COR-L47 (cell line): Measurements from ENCODE around the gene DEGS2.
A peak's percentile ranks its signal among the peaks of the same experiment; 100 is the strongest.

Experiments
- DNase-seq: peaks from one replicate; lab custom pipeline; 2025; lab: John Stamatoyannopoulos, UW

The DEGS2 gene

DNA sequence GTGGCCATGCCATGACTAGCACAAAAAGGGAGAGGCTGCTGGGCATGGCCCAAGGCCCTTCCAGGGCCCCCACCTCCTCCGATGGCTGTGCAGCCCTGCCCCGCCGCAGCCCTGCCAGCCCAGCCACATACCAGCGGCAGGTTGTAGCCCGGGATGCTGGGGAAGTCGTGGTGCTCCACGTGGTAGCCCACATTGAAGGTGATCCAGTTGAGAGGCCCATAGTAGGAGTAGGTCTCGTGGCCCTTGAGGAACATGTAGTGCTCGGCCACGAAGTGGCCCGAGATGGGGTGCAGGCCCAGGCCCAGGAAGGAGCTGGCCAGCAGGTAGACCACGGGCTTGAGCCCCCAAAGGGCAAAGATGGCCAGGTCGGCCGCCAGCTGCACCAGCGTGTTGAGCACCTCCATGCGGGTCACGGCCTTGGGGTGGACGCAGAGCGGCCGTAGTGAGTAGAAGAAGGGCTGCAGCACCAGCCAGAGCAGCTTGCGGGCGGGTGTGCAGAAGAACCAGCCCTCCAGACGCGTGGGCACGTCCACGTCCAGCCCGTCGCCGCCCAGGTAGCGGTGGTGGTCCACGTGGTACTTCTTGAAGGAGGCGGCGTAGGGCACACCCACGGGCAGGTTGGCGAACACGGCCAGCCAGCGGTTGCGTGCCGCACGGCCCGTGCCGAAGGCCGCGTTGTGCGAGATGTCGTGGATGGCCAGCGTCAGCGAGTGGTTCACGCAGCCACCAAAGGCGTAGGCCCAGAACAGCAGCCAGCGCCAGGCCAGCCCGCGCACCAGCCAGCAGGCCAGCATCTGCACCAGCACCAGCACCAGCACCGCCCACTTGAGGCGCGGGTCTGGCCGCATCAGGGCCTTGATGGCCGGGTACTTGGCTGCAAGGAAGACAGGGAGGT lies 10.4 kb downstream of the DEGS2 start:
- DNase-seq: no peak

DNA sequence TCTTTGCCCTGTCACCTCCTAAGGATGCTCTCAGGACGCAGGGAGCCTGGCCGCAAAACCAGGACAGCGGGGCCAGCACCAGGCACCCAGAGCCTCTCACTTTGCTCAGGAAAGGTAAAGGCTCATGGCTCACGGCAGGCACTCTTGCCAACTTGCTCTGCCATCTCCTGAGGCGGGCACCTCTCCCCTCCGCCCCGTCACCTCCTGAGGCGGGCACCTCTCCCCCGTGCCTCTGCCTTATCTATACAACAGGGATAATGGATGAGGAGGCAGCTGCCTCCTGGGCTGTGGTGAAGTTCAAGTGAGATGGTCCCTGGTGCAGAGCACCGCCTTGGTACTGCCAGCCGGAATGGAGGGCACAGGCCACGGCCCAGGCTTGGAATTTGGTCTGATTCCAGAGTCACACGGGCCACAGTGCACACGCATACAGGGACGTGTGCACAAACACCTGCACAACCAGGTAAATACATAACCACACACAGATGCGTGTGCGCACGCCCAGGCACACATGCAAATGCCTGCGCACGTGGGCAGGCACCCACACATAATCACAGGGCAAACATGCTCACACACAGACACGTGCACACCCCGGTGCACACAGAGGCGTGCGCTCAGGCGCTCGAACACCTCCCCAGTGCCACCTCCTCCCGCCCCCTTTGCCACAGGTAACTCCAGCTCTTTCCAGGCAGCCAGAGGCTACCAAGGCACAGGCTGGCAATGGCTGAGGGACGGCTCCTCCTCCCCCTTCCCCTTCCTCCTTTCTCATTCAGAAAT lies 11.6 kb downstream of the DEGS2 start:
- no peak for DNase-seq

DNA sequence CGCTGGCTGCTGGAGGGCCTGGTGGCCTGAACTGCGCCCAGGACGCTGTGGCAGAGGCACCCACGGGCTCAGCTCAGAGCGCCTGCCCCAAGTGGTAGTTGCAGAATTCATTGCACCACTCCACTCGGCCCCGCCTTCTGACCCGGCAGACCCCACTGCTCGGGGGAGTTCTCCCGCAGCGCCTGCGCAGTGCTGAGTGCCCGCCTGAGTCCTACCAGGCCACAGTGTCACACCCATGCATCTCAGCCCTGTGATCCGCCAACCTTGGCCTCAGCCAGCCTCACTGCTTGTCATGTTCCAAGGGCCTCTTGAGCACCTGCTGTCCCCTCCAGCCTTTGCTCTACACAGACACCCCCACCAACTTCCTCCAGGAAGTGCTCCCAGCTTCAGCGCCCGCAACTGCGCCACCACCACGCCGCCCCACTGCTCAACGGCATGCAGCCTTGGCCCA lies 12.2 kb downstream of the DEGS2 start:
- no peak for DNase-seq

DNA sequence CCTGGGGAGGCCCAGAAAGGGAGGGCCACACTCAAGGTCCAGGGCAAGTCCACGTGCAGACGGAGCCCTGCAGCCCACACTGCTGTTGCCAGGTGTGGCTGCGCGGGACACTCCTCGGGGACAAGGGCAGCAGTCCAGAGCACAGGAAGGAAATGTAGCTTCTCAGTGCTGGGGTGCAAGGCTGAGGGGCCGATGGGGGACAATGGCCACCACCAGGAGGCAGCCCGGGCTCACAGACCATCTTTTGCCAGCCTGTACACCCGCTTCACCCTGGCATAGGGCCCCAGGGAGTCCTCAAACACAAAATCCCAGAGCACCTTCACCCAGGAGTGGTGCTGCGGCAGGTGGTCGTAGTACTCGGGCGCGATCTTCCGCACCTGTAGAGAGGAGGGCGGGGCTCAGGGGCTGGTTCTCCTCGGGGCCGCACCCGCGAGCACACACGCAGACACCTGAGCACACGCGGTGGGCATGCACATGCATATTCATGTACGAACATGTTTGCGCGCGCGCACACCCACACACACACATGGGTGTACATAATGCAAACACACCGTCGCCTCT lies 12.8 kb downstream of the DEGS2 start:
- DNase-seq: no peak

DNA sequence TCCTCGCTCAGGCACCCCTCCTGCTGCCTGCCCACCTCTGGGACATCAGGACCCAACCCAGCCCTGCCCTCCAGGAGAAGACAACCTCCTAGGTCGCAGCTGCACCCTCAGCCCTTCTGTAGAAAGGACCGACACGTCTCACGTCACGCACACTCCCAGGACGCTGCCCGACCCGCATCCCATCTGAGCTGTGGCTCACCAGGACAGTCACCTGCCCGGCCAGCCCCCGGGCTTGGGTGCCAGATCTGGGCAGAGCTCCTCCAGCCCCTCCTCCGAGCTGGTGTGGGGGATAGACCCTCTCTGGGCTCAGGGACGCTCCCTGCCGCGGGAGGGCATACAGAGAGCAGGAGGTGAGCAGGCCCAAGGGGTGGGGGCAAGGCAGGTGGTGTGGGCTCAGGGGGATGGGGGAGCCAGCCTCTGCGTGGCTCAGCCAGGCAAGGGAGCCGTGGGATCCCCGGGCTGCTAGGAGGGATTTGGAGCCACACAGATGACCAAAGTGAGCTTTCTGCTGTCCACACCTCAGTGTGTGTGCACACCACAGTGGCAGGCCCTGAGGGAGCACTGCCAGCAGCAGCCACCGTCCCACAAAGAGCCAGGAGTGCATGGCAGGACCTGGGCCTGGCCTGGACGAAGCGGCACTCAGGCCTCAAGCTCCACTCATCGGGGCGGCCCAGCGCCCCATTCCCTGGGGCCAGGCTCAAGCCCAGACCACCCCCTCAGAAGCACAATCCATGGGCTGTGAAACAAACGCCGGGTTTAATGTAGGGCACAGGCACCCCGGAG lies 13.6 kb downstream of the DEGS2 start:
- no peak for DNase-seq

DNA sequence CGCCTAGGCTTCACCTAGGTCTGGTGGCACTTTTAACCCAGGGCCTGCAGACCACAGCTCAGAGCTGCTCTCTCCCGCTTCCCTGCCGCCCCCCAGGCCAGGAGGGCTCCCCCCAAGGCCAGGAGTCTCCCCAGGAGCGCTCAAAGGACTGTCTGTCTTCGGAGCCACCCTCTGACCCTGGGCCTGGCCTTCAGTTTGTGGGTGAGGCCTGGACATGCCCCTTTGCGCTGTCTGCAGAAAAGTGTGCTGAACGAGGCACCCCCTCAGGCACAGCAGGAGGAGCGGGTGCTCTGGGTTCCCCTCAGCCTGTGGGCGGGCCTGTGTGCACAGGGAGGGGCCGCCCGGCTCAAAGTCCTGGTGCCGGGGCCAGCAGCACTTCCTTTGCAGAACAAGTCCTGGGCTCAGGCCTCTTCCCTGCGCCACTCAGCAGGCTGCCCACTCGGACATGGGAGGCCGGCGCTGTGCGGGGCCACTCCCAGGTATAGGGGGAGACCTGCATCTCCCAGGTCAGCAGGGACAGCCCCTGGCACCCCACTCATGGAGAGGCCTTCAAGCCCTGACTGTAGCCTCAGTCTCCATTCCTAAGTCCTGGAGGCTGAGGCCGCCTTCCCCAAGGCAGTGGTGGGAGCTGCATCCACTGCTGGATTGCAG lies 14.3 kb downstream of the DEGS2 start:
- DNase-seq: no peak

DNA sequence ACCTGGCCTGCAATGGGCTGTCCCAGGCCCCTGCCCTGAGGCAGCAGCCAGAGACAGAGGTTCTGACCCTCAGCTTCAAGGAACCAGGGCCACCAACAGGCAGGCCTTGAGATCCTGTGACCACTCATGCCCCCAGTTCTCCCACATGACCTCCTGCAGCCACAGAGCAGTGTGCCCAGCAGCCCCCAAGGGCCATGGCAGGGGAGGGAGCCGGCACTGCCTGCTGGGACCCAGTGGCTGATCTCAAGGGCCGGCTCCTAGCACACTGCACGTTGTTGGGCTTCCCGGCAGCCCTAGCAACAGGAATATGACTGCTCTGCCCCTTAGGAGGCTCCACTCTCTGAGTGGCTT lies 14.8 kb downstream of the DEGS2 start:
- DNase-seq: no peak

DNA sequence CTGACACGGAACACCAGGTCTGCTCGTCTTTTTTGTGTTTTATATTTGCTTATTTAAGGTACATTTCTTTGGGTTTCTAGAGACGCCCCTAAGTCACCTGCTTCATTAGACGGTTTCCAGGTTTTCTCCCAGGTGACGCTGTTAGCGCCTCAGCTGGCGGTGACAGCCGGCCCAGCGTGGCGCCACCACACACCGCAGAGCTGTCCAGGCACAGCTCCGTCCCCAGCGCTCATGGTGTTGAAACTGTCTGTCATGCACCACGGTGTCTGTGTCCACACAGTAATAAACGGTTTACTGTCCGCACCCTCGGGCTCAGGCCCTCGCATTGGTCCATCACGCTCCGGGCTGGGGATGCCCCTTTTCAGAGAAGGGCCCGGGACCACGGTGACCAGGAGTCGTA lies 15.5 kb downstream of the DEGS2 start:
- DNase-seq: no peak

DNA sequence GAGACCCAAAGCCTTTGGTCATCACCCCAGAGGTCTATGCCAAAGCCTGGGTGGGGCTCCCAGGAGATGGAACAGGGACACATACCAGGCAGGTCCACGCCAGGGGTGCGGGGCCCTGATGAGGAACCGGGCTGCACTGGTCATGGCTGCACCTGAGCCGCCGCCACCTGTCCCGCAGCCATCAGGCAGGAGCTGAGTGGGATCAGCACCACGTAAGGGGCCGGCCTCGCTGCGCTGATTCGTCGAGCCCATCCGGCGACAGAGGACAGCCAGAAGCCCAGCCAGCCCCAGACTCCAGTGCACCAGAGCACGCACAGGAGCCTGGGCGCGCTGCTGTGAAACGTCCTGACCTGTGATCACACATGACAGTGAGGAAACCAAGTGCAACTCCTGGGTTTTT lies 15.9 kb downstream of the DEGS2 start:
- DNase-seq: no peak

DNA sequence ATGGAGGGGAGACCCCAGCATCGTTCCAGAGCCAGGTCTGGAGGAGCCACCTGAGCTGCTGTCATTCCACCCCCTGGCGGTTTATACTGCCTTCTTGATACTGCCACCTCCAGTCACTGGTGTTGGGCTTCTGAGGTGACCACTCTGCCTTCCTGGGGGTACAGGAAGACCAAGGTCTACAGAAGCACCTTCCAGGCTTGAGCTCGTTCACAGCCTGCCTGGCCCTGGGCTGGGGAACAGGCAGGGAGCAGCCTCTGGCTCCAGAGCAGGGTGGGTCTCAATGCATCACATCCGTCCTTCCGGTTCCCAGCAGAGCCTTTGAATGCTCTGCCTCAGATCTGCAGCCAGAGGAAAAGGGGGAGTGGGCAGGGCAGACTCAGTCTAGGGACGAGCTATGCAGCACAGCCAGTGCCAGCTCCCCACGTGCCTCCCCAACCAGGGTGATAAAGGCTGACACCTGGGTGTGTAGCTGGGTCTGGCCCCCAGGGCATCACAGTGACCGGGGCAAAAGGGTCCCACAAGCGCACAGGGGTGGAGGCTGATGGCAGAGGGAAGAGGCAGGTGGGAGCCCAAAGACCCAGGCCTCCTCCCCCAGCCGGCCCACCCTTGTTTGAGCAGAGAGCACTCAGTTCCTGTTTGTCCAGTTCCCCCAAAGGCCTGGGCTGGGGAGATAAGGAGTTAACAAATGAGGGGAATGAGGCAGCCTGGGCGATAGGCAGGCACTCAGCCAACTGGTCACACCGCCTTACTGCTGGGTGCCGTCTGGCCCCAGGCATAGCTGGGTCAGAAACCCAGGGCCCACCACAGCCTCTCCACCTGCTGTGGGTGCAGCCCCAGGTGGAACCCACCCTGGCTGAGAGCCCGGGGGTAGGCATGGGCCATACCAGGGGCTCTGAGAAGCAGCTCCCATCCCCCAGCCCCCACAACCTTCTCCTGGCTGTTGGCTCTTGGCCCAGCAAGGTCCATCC lies 17.1 kb downstream of the DEGS2 start:
- DNase-seq: peak; percentile 47

DNA sequence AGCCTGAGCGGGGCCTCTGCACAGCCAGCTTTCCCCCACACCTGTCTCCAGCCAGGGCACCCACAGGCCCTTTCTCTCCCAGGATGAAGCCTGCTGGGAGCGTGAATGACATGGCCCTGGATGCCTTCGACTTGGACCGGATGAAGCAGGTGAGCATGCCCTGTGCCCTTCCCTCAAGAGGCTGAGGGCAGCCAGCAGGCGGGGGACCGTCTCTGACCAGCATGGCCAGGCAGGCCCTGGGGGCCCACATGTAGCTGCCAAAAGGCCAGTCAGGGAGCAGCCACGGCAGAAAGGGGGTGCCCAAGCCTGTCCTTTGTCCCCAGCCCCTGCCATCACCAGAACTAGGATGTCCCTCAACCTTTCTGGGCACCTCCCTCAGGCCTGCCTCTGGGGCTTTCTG lies 18.3 kb downstream of the DEGS2 start:
- DNase-seq: no peak

DNA sequence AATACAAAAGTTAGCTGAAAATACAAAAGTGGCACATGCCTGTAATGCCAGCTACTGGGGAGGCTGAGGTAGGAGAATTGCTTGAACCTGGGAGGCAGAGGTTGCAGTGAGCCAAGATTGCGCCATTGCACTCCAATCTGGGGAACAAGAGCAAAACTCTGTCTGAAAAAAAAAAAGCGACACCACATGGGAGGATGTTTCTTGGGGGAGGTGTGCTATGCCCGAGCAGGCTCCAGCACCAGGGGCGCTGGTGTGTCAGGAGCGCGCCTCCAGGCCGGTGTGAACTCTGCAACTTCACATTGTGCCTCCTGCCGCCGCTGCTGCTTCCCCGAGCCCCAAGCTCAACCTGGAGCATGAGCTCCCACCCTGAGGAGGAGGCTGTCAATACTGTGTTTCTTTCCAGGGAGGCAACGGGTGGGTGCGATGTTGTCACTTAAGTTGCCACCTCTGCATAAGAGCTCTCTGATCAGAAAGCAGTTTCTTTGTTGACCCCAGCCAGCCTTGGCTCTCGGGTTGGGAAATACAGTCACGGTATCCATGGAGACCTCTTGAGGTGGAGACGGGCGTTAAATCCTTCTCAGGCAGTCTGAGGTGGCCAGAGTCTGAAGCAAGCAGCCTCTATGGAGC lies 18.9 kb downstream of the DEGS2 start:
- no peak for DNase-seq

DNA sequence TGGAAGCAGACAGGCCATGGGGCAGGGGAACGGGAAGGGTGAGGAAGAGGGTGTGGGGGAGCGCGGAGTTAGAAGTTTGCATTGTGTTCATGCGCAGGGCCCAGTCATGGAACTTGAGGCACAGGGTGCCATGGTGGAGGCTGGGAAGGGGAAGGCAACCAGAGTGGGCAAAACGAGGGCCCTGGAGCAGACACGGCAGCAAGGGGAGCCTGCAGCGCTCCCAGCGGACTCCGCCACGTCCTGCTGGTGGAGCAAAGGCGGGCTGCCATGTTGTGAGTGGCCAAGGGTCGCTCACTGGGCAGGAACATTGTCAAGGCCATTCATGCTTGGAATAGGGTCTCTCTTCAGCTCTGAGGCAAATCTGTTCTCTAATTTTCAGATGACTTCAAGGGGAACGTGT lies 20.5 kb downstream of the DEGS2 start:
- DNase-seq: no peak

DNA sequence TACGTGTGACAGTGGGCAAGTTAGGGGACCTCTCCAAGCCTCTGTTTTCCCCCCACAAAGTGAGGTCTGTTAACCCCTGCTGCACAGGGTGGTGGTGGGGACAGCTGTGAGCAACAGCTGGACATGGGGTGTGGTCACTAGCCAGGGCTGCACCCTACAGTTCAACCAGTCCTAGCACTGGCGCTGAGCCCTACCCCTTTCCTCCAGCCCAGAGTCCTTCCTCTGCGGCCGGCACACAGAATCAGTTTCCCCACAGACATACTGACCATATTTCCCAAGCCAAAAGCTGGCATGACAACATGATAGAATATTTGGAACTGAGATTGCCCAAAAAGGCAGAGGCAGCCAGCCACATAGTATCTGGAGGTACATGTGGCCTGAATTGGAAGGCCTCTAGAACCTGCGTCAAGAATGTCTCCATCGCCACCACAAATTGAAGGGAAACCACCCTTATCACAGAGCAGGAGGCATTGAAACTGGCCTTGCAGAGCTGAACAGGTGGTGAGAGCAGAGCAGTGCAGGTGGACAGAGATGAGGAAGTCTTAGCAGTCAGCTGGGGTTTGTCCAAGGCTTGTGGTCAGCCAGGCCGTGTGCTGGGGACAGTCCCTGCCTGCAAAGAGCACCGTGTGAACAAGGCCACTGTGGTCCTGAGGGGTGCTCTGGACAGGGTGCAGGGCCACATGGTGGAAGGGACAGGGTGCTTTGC lies 21.2 kb downstream of the DEGS2 start:
- DNase-seq: no peak

DNA sequence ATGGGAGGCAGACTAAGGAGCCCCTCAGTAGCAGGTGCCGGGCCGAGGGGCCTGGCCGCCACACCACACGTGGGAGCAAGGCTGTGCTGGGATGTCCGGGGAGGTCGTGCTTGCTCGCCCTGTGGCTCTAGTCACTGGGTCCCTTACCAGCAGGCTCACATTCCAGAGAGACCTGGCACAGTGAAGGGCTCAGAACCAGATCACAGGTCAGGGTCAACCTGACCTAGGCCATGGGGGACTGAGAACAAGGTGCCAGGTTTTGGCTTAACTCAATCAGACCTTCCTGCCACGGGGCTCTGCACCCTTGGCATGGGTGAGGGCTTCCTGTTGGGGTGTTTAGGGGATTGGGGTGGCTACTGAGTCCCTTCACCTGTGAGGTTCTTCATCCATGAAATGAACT lies 22.3 kb downstream of the DEGS2 start:
- DNase-seq: no peak

DNA sequence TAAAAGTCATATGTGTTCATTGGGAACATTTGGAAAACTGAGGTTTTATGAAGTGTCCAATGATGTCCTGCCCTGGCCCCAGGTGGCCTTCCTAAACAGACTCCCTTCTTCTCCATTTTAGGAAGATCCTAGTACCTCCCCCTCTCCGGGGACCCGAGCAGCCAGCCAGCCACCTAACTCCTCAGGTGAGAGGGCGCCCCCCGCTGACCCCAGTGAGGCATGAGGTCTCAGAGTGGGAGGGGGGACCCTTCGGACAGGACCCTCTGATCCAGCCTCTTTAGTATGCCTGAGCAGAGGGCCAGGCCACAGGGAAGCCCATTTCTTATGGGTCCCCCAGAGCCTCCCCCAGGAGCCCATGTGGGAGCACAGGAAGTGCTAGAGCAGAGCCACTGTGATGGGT lies 23.7 kb downstream of the DEGS2 start:
- DNase-seq: no peak

DNA sequence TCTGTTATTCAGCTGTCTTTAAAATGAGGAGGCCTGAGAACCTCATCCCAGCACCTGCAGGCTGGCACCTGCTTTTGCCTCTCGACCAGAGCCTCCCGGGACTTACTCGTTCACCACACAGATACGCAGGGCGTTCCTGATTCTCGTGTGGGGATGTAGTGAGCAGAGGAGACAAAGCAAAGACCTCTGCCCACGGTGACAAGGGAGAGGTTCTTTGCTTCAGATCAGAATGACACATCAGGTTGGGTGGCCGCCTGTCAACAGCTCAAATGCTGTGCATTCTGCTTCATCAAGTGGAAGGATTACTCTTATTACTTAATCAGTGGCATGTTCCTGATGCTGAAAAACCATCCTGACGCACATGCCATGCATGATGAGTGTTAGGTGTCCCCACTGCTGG lies 24.4 kb downstream of the DEGS2 start:
- no peak for DNase-seq

DNA sequence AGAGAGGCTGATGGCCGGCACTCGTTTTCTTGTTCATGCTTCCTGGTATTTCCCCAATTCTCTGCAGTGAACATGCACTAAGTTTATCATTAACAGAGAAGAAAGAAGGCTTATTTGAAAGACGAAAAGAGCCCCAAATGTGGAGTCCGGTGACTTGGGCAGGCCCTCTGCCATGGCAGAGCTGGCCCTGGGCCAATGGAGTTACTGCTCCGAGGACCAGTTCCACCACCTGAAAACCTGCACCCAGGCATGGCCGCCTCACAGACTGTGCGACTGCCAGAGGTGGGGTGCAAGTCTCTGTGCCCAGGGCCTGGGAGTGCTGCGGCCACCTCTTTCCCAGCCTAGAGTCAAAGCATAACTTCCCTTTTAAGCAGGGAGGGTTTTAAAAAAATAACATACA lies 24.9 kb downstream of the DEGS2 start:
- no peak for DNase-seq

DNA sequence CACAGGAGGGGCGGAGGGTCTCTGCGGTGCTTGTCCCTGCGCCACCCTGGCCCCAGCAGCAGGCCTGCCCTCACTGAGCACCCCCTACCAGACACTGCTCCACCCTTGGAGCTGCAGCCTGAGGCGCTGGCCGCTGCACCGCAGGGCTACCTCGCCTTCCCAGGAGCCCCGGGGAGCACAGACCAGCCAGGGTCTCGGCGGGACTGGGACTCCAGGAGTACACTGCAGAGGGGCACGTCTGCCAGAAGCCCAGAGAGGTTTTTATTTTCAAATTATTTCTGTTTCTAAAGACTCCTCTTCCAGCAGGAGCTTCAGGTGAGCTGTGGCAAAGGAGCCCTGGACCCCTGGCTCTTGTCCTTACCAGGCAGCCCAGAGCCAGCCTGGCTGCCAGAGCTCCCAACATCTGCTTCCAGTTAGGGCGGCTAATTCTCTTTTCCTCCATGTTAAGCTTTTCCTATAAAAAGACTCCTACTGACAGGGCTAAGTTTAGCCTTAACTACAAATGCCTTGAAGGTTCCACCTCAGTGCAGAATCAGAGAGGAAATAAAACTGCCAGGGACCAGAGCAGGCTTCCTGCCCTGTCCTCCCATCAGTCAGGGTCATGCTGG lies 26.4 kb downstream of the DEGS2 start:
- no peak for DNase-seq
